Stimulated activated CD4-positive, alpha-beta T cell treated with anti-CD3 and anti-CD28 coated beads, TNF-alpha, amount 100 ng/mL, for 1 hour (primary cell): ENCODE data around the gene MBD3L3.
"Not testable (repeated sequence)": the region's sequence is repeated elsewhere in the genome, so short reads cannot be mapped to it uniquely, and the experiment has no call there.

Source experiments
- DNase-seq, 3 donors: peaks; one replicate each; pipeline ENCODE4 v3.0.0-alpha.2; 2020; ENCODE audit warnings: low read depth in 3 of 3, low spot score in 1 of 3

Gene MBD3L3

GRCh38 chr19:7058576-7058975 is at the start of gene MBD3L3:
Gene MBD3L3 (minus strand): TSS chr19:7058676. CDS start chr19:7058605, 71 bp downstream.
- DNase-seq, result not testable (repeated sequence)

- no peak for DNase-seq
These were observed 48.5 kb upstream of the MBD3L3 start for GRCh38 chr19:7106711-7107657.

- DNase-seq, result no peak
These were observed 46.4 kb upstream of the MBD3L3 start for GRCh38 chr19:7104747-7105447.

GRCh38 chr19:7101498-7102253 is 43.2 kb upstream of the MBD3L3 start:
- no peak for DNase-seq

- DNase-seq, result peak in 2 of 3 donors; percentile 12 to 60
These were observed 41.1 kb upstream of the MBD3L3 start for GRCh38 chr19:7099597-7099921.

- peak; percentile 70 to 88 (median 74) for DNase-seq
These were observed 40.5 kb upstream of the MBD3L3 start for GRCh38 chr19:7098701-7099596.

- no peak for DNase-seq
These were observed 39.6 kb upstream of the MBD3L3 start for GRCh38 chr19:7098096-7098495.

- no peak for DNase-seq
These were observed 30.5 kb upstream of the MBD3L3 start for GRCh38 chr19:7088999-7089398.

- DNase-seq, result no peak
These were observed 24.8 kb upstream of the MBD3L3 start for GRCh38 chr19:7083076-7083956.

- no peak for DNase-seq
These were observed 19.5 kb upstream of the MBD3L3 start for GRCh38 chr19:7078008-7078407.

- no peak for DNase-seq
These were observed 17.7 kb upstream of the MBD3L3 start for GRCh38 chr19:7076151-7076550.

- no peak for DNase-seq
These were observed 16.3 kb upstream of the MBD3L3 start for GRCh38 chr19:7074705-7075282.

GRCh38 chr19:7072541-7072940 is 14.1 kb upstream of the MBD3L3 start:
- no peak for DNase-seq

- DNase-seq, result no peak
These were observed 11.4 kb upstream of the MBD3L3 start for GRCh38 chr19:7069904-7070226.

- peak; percentile 96 to 98 (median 97) for DNase-seq
These were observed 10.8 kb upstream of the MBD3L3 start, which contains the start of gene ZNF557 for GRCh38 chr19:7069042-7069903. Gene ZNF557 (plus strand): TSS chr19:7069703. CDS start chr19:7075075, 5,372 bp downstream.

GRCh38 chr19:7068599-7068998 is 10.1 kb upstream of the MBD3L3 start:
- DNase-seq, result no peak

- no peak for DNase-seq
These were observed 9.2 kb upstream of the MBD3L3 start for GRCh38 chr19:7067716-7068115.

- not testable (repeated sequence) for DNase-seq
These were observed 8.6 kb upstream of the MBD3L3 start for GRCh38 chr19:7067122-7067521.
